NCI-H446 (cell line): ENCODE measurements around the gene RPP21.
A peak's percentile ranks its signal among the peaks of the same experiment; 100 is the strongest.

Experiments
- DNase-seq, 2 experiments: peaks; one replicate each; lab custom pipeline; 2025; lab: John Stamatoyannopoulos, UW

RPP21 gene

GRCh38 chr6:30344868-30345671 is at the start of gene RPP21:
TSS of gene RPP21 (plus strand) at chr6:30345156. CDS start at chr6:30345172, 16 bp downstream.
- DNase-seq, result peak; percentile 48 to 78

DNA sequence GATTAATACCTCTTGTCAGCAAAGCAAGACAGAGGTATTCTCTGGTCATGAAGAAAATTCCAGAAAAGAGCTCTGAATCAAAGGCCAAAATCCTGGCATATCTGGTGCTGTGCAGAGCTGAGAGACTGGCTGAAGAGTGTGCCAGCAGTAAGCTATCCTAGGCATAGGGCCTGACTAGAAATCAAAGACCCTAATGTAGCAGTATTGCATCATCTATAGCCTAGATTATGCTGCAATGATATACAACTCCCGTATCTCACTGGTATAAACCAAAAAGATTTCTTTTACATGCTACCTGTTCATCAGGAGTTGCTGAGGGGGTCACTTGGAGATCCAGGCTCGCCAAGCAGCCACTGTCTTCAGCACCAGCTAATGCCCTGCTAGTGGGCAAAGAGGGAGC is 49.1 kb upstream of the RPP21 start:
- DNase-seq, result no peak

DNA sequence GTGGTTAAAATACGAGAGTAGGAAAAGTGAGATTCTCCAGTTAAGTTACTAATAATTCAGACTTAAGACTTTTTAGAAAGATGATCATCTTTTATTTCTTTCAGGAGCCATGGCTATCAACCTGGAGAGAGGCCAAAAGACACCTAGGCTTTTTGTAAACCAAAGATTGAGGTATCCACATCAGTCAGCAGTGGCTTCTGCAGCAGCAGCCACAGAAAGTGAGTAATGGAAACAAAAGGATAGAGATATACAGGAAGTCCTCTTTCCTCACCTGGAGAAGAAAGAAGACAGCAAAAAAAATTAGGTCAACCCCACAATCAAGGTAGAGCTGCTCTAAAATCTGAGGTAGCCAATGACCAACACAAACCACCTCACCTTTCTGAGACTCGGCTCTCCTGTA is 41.0 kb upstream of the RPP21 start:
- DNase-seq, result no peak

DNA sequence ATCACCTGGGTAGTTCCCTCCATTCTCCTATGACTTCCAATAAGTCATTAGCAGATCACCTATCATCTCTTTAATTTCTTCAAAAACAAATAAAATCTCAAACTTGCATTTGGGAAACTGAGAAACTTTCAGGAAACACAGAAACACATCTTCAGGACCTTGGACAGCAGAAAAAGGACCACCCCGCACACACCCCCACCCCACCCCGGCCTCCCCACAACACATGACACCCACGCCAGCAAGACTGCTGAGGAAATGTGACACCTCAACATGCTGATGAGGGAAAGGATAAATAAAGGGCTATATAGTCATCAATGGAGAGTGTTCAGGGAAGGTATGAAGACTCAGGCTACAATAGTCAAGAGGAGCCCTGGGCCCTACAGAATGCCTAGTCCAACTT is 33.9 kb upstream of the RPP21 start:
- no peak for DNase-seq

GRCh38 chr6:30311671-30312070 is 33.3 kb upstream of the RPP21 start:
- no peak for DNase-seq

- DNase-seq, result no peak
These were observed 32.7 kb upstream of the RPP21 start for GRCh38 chr6:30312266-30312665.

DNA sequence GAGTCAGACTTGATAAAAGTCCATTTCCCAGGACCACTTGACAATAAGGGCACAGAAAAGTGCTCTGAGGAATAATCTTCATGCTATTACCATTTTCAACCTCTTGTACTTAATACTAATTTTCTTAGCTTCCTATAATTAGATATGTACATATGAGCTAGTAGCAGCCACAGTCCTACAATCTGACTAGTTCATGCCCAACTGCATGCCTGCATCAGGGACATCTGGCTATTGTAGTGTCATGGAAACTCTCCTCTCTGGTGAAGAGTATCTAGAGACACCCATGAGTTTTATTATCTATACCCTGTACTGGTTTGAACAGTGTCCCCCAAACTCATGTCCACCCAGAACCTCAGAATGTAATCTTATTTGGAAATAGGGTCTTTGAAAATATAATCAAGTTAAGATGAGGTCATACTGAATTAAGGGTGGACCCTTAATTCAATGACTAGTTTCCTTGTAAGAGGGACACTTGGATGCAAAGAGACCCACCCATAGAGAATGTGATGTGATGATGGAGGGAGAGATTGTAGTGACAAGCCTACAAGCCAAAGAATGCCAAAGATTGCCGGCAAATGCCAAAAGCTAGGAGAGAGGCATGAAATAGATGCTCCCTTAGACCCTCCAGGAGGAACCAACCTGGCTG is 32.2 kb upstream of the RPP21 start:
- no peak for DNase-seq

GRCh38 chr6:30315156-30315555 is 29.8 kb upstream of the RPP21 start:
- DNase-seq, result no peak

DNA sequence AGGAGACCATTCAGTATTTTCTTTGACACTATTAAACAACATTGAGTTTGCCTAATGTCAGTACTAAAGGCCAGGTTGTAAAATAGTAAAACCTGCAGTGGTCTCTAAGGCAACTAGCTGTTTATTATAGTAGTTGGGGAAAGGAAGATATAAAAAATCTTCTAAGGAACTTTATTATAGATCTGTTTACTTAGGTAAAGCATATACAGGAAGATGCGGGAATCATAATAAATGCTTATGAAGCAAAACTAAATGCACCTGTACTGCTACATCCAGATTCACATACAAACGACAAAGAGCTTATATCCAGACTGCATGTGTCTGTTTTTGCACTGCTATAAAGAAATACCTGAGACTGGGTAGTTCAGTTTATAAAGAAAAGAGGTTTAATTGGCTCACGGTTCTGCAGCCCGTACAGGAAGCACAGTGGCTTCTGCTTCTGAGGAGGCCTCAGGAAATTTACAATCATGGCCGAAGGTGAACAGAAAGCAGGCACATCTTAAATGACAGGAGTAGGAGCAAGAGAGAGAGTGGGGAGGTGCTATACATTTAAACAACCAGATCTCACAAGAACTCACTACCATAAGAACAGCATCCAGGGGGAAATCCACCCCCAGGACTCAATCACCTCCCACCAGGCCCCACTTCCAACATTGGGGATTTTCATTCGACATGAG is 26.9 kb upstream of the RPP21 start:
- no peak for DNase-seq

DNA sequence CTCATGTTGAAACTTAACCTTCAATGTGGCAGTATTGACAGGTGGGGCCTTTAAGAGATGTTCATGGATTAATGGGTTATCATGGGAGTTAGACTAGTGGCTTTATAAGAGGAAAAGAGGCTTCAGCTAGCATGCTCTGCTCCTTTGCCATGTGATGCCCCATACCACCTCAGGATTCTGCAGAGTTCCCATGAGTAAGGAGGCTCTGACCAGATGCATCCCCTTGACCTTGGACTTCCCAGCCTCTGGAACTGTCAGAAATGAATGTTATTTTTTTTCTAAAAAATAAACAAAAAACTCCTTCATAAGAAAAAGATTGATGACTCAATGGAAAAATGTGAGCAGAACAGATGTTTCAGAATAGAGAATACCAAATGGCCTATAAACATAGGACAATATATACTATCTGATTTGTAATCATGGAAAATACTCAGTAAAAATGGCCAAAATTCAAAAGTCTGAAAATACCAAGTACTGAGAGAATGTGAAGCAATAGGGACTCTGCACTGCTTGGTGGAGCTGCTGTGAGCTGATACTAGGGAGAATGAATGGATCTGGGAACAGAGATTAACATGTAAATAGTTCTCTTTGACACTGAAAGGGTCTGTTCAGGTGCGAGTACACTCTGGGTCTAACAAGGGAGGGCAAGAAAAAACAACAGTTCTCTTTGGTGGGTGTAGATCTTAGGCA is 25.7 kb upstream of the RPP21 start:
- no peak for DNase-seq

GRCh38 chr6:30321692-30322388 is 23.1 kb upstream of the RPP21 start:
- DNase-seq, result no peak

GRCh38 chr6:30322527-30323501 is 22.1 kb upstream of the RPP21 start:
- no peak for DNase-seq

DNA sequence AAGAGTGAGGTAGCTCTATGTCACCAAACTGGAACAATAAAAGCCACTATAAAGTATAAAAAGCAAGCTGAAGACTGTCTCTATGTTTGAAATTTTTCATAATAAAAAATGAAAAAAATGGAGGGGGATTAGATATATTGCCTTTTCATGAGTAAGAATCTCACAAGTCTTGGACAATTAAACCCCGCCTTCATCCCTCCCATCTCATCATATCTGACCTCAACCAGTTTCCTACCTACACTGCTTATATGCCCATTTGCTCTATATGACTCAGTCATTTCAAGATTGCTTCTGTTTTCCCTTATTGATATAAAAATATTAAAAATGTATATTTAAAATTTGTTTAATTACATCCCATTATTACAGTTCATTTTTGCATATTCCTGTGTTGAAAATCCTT is 21.1 kb upstream of the RPP21 start:
- DNase-seq, result no peak

GRCh38 chr6:30325150-30325872 is 19.6 kb upstream of the RPP21 start:
- peak in 1 of 2 experiments; percentile 33 for DNase-seq

DNA sequence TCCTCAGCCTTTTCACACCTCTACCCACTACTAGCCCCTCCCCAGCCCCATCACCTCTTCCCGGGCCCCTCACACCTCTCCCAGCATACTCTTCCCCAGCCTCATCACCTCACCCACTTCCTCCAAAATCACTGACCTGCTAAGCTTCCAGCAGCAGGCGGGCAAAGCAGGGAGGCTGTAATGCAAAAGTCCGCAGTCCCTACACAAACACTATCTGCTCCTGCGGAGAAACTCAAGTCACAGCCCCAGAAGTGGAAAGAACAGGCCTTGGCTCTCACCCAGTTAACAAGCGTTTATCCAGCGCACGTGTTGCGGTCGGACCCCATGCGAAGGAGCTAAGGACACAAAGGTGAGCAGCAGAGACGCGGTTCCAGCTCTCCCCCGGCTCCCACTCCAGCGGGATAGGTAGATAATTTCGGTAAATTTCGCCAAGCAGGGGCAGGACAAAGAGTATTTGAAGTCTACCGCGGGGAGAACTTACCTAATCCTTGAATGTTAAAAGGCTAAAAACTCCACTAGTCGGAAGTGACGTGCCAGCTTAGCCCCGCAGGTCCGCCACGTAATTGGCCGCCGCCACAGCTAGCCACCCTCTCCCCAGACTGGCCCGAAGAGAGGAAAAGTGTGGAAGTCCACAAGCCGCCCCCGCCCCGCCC is 19.0 kb upstream of the RPP21 start:
- peak; percentile 72 to 78 for DNase-seq

DNA sequence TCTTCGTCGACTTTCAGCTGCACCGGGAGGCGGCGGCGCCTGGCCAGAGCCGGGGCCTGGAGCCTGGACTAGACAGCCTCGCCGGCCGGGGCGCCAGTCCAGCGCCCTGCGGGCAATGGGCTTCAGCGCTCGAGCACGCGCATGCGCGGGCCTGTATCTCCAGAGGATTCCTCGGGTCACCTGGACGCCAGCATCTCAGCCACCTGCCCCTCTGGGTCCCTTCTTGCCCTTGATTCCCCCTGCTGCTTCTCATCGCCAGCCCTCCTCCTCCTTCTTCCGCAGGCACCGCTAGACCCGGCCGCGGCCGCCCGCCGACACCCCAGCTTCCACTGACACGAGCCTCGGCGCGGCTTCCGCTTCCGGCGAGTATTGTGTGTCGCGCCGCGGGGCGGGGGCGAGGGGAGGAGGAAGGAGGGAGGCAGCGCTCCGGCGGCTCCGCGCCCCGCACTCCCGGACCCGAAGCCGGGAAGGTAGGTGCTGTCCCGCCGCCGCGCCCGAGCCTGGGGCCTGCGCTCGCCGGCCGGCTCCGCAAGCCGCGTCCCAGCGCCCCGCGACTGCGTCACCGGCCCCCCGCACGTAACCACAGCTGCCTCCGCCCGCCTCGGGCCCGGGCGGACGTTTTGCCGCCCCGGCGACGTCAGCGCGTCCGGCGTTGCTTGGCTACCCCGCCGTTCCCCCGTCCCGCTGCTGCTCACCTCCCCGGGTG is 18.3 kb upstream of the RPP21 start, which contains the start of gene TRIM39:
Gene TRIM39 (plus strand): TSS at position 402 of the 706 bp plus-strand sequence. CDS start 2,391 bp downstream, outside the sequence.
- peak; percentile 72 to 79 for DNase-seq

DNA sequence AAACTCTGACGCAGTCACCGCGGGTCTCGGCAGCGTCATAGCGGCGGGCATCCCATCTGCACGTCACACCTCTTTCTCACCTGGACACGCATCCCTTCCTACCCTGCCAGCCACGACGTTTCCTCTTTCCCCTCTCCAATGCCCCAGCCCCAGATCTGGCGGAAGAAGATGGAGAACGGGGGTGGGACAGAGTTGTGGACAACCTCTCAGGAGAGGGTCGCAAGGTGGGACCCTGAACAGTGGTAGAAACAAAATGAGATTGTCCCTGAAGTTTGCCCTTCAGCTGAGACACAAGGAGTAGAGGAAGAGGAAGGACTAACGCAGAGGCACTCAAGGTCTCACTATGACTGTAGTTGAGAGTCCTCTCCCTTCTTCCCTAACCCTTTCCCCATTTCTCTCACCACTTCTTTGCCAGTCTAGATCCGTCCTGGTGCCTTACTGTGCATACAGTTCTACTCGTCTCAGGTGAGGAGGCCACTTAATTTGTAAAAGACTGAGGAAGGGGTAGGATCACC is 17.7 kb upstream of the RPP21 start:
- DNase-seq, result no peak

DNA sequence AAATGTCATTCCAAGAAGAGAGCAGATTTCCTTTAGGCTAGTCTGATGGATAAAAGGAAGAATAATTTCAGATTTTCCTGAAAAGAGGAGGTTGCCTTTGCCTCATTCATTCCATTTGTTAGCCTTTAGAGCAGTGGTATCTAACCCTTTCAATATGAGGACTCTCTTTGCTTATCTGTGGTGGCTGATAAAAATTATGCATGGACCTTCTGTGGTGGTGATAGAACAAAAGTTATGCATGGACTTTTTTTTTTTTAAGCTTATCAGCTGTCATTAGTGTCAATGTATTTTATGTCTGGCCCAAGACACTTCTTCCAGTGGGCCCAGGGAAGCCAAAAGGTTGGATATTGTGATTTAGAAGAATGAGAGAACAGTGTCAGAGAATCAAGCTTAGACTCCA is 16.6 kb upstream of the RPP21 start:
- no peak for DNase-seq
